GM10248 (cell line): ENCODE measurements around the gene SLC10A3.

Source experiments
- CTCF ChIA-PET: fragments of 300-600 bp; sonication (Branson Sonifier 250); formaldehyde crosslinking; extraction: SDS; loops from one replicate; lab custom pipeline; 2021; ENCODE audit warnings: antibody characterized with exemption; lab: Yijun Ruan, JAX
- POLR2A ChIA-PET: fragments of 350-650 bp; sonication (Branson Sonifier 250); formaldehyde crosslinking; extraction: SDS; loops from one replicate; lab custom pipeline; 2020; ENCODE audit warnings: antibody characterized with exemption; lab: Yijun Ruan, JAX
- DNase-seq: peaks from one replicate; pipeline ENCODE4 v3.0.0; 2012; ENCODE audit errors: extremely low spot score
- TF ChIP-seq, protein P1 (sequence below): IDR thresholded peaks from 2 replicates; pipeline ENCODE4 v1.5.1; 2012; ENCODE audit warnings: mild to moderate bottlenecking, low read depth; ENCODE audit errors: extremely low read depth, missing control alignments, control extremely low read depth

The SLC10A3 gene

GRCh38 chrX:154512879-154513553 is 22.6 kb upstream of the SLC10A3 start:
- DNase-seq, result no peak
- TF ChIP-seq, protein P1, sequence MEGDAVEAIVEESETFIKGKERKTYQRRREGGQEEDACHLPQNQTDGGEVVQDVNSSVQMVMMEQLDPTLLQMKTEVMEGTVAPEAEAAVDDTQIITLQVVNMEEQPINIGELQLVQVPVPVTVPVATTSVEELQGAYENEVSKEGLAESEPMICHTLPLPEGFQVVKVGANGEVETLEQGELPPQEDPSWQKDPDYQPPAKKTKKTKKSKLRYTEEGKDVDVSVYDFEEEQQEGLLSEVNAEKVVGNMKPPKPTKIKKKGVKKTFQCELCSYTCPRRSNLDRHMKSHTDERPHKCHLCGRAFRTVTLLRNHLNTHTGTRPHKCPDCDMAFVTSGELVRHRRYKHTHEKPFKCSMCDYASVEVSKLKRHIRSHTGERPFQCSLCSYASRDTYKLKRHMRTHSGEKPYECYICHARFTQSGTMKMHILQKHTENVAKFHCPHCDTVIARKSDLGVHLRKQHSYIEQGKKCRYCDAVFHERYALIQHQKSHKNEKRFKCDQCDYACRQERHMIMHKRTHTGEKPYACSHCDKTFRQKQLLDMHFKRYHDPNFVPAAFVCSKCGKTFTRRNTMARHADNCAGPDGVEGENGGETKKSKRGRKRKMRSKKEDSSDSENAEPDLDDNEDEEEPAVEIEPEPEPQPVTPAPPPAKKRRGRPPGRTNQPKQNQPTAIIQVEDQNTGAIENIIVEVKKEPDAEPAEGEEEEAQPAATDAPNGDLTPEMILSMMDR, result no peak
- POLR2A ChIA-PET, result no interaction called here
- CTCF ChIA-PET, result no interaction called here

DNA sequence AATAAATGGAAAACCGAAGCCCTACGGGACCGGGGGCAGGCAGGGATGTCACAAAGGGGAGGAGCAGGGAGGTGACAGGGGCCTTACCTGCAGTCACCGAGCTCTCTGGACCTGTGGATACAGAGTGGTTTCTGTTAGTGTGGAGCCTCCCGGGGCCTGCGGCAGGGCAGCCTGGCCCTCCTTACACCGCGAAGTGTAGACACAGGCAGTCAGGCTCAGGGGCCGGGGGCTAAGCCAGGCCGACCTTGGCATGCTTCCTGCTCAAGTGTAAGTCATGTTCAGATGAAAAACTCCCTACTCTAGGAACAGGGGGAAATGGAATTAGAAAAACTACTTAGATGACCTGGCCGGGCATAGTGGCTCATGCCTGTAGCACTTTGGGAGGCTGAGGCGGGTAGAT is 21.3 kb upstream of the SLC10A3 start:
- POLR2A ChIA-PET, result no interaction called here
- TF ChIP-seq, protein P1, result no peak
- no peak for DNase-seq
- CTCF ChIA-PET, result no interaction called here

- TF ChIP-seq, protein P1, result no peak
- DNase-seq, result no peak
- ChIA-PET CTCF (no interaction called here), POLR2A (no interaction called here)
Observed at GRCh38 chrX:154509455-154509854, 19.0 kb upstream of the SLC10A3 start.

DNA sequence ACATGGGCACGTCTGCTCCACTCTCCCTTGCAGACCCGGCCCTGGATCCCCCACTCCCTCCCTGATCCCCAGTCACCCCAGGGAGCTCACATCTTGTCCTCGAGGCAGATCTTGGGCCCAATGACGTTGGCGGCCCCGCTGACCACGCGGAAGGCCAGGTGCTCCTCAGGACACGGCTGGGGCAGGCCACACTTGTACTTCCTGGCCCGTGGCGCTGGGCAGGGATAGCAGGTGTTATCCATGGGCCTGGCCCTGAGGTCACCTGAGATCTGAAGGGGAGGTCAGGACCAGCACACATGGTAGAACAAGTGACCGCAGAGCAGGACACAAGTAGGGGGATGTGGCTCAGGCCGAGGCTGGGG is 17.9 kb upstream of the SLC10A3 start:
- CTCF ChIA-PET, result interaction anchor here (1.9 kb wide), 1 partner anchor 19 kb away, joined by 5 read pairs; no protein-coding TSS in a partner anchor
- POLR2A ChIA-PET, result no interaction called here
- TF ChIP-seq, protein P1, result no peak
- no peak for DNase-seq

DNA sequence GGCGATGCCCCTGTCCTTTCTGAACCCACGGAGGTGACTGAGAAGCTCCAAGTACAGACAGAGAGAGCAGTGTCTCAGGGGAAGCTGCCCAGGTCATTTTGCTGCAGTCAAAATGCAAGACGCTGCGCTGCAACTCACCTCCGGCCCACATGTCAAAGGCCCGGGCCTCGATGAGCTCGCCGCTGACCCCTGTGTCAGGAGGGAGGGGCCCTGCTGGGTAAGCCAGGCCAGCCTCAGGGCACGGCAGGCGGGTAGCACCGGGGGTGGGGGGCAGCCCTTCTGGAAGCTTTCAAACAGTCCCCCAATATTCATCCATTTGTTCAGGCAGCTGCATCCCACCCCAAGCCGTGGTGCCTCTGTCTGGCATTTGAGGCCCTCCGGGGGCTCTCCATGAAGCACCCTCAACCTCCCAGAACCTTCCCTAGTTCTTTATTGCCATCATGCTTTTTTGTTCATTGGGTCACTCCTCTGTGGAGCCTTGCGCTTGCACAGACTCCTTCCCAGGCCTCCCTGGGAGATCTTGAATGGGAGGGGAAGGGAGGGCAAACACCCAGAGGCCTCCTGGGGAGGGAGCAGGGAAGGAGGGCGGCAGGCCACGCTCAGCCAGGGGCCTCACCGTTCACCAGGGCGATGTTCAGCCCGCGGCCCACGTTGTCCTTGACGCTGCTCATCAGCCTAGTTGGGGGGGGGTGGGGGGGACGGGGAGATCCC is 17.4 kb upstream of the SLC10A3 start:
- TF ChIP-seq, protein P1, result no peak
- POLR2A ChIA-PET, result interaction anchor here (0.9 kb wide), 1 partner anchor 17 kb away, joined by 3 read pairs; the partner anchor contains the start of gene SLC10A3
- DNase-seq, result no peak
- CTCF ChIA-PET, result interaction anchor here (1.9 kb wide), 1 partner anchor 19 kb away, joined by 5 read pairs; no protein-coding TSS in a partner anchor

DNA sequence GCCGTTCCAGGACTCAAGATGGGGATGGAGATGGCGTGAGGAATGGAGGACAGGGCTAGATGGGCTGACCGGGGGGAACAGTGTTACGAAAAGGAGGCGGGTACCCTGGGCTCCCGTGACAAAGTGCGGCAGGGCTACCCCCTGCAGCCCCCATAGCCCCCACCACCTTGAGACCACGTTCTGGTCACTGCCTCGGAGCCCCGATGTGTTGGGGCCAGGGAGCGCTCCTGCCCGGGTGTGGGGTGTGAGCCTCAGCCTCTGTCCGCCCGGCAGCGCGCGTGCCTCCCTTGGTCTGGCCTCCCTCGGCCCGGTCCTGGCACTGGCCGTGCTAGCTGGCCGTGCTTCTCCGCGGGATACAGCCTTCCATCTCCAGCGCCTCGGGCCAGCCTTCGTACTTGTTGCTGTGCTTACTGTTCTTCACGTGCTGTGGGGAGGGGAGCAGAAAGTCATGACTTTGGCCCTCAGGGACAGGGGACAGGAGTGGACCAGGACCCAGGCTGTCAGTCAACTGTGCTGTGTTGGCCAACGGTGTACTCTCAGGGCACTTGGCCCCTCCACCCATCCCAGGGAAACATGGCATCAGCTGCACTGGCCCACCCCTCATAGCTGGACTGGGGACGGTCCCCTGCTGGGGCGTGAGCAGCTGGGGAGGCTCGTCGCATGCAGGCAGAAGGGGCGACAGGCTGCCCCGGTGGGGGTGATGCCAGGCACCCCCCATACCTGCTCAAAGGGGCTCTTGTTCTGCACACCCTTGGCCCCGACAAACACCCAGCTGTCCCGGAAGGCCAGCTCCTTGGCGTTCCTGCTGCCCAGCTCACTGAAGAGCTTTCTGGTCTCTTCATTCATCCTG is 16.3 kb upstream of the SLC10A3 start:
- no peak for DNase-seq
- ChIA-PET CTCF (interaction anchor here (1.9 kb wide), 1 partner anchor 20 kb away, joined by 5 read pairs; no protein-coding TSS in a partner anchor), POLR2A (interaction anchor here (0.9 kb wide), 1 partner anchor 16 kb away, joined by 3 read pairs; the partner anchor contains the start of gene SLC10A3)
- TF ChIP-seq, protein P1, result no peak
